Medulla oblongata (tissue), 1 donor: ENCODE measurements around the gene MUC15.
"Not testable (repeated sequence)": the region's sequence is repeated elsewhere in the genome, so short reads cannot be mapped to it uniquely, and the experiment has no call there.

Source experiments
- DNase-seq: peaks from one replicate; pipeline ENCODE4 v3.0.0-alpha.2; 2015; ENCODE audit errors: extremely low spot score

MUC15 gene, protein sequence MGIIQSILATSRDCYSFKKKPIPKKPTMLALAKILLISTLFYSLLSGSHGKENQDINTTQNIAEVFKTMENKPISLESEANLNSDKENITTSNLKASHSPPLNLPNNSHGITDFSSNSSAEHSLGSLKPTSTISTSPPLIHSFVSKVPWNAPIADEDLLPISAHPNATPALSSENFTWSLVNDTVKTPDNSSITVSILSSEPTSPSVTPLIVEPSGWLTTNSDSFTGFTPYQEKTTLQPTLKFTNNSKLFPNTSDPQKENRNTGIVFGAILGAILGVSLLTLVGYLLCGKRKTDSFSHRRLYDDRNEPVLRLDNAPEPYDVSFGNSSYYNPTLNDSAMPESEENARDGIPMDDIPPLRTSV

DNA sequence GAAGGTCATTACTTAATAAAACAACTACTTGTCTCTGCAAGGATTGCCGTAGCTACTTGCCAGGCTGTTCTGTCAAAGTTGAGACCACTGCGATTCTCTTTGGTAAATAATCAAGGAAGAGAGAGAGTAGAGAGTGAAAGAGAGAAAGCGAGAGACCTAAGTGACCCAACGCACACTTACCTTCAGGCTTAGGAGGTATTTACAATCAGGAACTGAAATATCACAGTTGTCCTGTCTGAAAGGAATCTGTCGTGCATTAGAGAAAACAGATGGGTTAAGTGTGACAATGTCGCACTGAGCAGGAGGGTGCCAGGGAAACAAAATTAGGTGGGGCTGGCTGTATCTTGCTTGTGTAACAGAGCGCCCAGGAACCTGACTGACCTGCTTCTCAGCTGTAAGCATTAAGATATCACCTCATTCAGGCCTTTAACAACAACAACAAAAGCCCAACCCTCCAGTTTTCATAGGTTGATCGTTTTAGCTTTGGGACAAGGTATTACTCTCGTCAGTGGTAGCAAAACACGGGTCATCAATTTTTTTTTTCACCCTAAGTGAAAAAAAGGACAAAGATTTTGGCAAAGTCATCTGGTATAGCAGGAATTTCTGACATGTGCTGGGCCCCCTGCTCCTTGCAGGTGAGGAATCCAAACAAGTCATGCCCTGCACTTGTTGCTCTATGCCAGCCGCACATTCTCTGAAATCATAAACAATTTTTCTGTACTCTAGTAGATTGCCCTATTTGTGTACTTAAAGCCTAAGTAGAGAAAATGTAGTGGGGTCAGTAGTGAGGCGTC, at the start of gene MUC15:
TSS of gene MUC15 (minus strand) at position 403 of the 794 bp plus-strand sequence. CDS start 5,169 bp downstream, outside the sequence.
- DNase-seq: no peak

GRCh38 chr11:26621132-26621531, 49.1 kb upstream of the MUC15 start:
- no peak for DNase-seq

DNA sequence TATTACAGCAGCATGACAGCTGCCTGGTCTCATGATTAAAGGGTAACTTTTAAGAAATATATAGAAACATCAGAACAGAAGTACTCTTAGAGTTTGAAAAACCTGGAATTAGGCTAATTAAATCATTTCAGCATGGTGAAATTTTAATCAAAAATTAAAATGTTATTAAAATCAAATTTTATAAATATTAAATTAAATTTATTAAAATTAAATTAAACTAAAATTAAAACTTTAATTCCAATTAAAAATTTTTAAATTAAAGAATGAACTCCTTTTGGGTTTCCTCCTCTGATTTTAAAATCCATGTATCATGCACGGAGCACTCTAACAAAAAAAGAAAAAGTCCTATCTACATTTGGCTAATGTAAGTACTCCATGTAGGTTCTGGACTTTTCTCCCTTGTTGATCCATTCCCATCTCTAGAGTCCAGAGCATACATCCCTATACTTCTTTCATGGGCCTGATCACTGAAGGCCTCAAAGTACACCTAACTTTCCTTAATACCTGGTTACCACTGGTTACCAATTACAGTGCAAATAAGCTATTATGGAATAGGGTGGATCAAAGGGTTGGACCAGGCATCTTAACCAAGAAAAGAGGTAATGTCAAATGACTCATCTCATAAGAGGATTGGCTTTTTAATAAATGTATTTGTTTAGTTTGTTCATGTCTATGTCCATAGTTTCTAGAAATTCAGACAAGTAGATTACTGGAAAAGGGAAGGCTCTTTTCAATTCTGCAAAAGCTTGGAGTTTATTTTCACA, 48.4 kb upstream of the MUC15 start:
- DNase-seq: no peak

DNA sequence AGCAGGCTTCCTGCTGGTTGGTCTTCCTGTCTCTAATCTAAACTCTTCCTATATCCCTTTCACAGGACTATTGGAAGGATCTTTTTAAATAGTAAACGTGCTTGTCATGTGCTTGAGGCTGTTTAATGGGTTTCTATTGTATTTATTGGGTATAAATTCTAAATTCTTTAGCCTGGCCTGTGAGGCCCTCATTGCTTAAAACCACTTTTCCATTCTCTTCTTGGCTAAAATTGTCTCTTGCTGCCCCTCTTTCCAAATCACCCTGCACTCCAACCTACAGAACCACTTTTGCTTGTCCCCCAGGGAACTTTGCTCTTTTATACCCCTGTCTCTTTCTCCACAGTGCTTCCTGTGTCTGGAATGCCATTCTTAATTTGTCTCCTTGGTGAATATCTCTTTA, 46.4 kb upstream of the MUC15 start:
- DNase-seq: no peak

GRCh38 chr11:26613759-26614158, 41.7 kb upstream of the MUC15 start:
- no peak for DNase-seq

DNA sequence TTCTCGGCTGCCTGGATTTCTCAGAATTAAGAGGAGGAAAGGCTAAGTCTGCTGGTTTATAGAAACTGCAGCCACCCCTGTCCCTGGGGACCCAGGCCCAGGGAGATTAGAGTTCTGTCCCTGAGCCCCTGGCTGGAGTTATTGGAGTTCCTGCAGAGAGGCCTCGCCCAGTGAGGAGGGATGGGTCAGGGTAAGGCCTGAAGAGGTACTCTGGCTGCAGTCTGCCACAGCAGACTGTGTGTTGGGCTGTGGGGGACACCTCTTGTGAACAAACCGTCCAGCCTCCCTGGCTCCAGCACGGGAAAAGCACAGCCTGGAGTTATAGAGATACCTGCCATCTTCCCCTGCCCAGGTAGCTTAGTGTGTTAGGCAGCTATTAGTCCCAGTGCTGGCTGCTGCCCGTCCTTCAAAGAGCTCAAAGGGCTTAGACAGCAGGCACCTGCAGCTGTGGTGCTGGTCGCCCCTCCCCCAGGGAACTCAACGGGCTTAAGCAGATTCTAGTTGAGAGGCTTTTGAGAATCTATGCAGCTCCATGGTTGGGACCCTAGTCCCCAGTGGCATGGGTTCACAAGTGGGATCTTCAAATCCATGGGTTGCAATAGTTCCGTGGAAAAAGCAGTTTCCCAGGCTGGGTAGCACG, 36.6 kb upstream of the MUC15 start:
- DNase-seq: no peak

- DNase-seq: no peak
Observed at GRCh38 chr11:26607725-26608506, 35.9 kb upstream of the MUC15 start.

DNA sequence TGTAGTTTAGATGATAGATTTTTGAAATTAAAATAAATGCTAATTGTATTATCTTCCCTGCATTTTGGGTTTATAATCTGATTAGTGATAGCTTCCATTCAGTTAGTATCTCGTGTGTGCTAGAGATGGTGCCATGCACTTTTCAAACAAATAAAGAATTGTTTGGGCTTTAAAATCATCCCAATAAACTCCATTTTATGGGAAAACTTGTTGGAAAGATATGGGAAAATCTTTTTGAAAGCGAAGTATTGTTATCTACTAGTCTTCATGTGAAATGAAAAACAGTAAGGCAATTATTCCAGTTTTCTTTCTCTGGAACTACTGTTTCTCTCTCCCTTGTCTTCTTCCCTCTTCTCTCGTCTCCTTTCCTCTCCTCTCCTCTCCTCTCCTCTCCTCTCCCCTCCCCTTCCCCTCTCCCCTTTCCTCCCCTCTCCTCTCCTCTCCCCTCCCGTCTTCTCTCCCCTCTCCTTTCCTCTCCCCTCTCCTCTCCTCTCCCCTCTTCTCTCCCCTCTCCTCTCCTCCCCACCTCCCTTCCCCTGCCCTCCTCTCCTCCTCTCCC, 27.9 kb upstream of the MUC15 start:
- no peak for DNase-seq

DNA sequence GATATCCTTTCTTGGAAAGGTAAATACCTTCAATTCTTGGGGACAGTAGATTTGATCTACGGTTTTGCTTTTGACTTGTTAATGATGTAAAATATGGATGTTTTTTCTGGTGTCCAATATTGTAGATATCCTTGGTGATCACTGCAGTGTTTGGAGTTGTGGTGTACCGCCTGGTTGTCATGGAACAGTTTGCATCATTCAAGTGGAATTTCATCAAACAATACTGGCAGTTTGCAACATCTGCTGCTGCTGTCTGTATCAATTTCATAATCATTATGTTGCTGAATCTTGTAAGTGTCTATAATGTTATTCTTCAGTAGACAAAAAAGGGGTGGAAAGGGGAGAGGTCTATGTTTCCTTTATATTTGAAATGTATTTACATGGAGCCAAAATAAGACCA, 27.4 kb upstream of the MUC15 start:
- DNase-seq: no peak

DNA sequence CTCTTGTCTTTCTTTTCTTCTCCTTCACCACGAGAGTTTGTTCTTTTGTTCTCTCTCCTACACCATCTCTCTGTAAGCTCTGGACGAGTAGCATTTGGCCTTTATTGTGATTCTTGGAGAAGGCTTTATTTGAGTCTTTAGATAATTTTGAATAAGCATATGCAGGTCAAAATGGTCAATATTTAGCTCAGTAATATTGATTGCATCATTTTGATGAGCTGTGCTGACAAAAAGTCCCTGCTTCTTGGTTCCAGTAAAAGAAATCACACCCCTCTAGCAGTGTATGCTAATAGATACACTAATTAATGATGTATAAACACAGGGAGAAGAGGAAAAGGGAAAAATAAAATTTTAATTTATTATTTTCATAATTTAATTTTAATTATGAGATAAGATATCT, 25.8 kb upstream of the MUC15 start:
- no peak for DNase-seq

DNA sequence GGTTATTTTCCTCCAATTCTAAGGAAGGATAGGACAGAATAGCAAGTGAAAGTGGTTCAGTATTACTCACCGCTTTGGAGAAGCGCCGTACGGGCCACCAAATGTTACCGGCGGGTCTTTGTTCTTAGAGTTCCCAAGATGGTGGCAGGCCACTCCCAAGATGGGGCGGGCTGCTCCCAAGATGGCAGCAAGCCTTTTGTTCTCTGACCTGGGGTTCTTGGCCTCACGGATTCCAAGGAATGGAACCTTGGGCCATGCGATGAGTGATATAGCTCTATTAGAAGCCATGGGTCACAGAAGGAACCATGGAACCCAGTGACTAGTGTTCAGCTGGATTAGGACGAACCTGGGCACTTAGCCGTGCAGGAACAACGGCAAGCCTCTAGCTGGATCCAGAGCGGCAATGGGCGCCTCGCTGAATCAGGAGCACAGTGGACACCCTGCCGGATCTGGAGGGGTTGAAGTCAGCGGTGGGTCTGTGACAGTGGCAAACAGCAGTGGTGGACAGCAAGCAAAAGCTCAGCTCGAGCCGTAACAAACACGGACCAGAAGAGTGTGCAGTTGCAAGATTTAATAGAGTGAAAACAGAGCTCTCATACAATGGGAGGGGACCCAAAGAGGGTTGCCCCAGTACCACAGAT, 25.1 kb upstream of the MUC15 start:
- not testable (repeated sequence) for DNase-seq

GRCh38 chr11:26595207-26595865, 23.3 kb upstream of the MUC15 start:
- not testable (repeated sequence) for DNase-seq

DNA sequence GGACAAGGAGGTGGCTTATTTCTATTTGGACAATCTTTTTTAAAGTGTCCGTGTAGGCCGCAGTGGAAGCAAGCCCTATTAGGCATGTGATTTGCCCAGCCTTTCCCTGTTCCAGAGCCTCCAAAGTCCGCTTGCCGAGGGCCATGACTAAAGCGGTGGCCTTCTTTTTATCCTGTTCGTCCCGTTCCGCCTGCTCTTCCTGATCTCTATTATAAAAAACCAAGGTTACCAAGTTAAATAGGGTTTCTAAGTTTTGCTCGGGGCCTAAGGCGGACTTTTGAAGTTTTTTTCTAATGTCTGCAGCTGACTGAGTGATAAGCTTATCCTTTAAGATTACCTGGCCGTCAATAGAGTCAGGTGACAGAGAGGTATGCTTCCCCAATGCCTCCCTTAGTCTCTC, 21.6 kb upstream of the MUC15 start:
- DNase-seq: no peak

DNA sequence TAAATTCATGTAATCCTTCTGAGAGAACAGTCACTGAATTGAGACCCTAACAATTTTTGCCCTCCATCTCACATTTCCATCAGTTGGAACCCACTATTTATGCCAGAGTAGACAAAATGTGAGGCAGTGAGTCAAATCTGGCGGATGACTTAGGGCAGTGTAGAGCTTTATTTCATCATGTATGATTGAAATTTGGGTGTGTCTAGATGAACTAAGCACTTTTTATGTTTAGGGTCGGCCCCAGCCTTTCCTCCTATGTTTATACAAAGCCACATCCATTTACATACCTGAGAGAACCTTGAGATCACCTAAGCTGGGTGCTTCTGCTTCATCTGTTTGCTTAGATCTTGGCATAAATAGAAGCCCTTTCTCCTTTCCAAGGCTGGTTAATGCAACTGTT, 15.0 kb upstream of the MUC15 start:
- no peak for DNase-seq

GRCh38 chr11:26584818-26585217, 12.8 kb upstream of the MUC15 start:
- DNase-seq: no peak

DNA sequence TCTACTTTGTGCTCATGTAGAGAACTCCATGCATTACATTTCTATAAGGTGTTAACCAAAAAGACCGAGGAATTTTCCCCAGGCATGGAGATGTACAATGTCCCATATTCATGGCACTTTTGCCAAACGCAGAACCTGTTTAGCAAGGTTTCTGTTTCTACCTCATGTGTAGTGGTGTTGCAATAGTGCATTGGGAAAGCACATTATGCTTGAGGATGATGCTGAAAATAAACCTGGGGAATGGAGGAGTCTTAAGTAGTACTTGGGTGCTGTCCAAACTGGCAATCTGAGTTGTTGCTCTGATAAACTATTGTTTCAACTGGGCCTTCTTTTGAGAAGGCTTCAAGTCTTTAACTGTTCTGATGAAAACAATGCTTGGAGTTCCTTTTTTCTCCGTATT, 11.5 kb upstream of the MUC15 start:
- no peak for DNase-seq

DNA sequence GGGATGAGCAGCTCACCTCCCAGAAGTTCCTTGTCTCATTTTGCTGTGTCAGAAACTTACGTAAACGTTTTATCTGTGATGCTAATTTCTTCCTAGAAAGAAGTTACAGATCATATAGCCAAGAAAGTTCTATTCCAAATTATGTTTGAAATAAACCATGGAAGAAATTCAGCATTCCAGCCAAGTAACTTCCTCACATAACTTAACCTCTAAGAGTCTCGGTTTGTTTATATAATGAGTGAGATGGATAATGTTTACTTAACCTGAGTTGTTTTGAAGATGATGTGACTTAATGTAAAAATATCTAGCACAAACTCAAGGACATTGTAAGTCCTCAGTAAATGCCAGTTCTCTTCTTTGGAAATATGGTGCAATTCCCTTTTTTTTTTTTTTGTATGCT, 8.9 kb upstream of the MUC15 start:
- DNase-seq: no peak

- DNase-seq: no peak
Observed at GRCh38 chr11:26579683-26580082, 7.6 kb upstream of the MUC15 start.

GRCh38 chr11:26578998-26579661, 7.1 kb upstream of the MUC15 start:
- DNase-seq: no peak
